ENCODE measurements around the gene SCAMP1. TPM values are rescaled to one million over a fixed set of nuclear protein-coding genes. Genes with fewer than 3 reads are reported as not detected.

The SCAMP1 gene
- total and polyA plus RNA-seq, 2 of the 8 experiments (the other 6 are each of a cell fraction or from before 2014, with no cell fraction given): 18.6 to 55.9 TPM

GRCh38 chr5:78360924-78361630 lies 660 bp downstream of the SCAMP1 start:
- H3K79me1 ChIP-seq (ENCODE audit: low read depth, low read length): no peaks in the 10 kb centered on the region
- no peak for FAIRE-seq

More at GRCh38 chr5:78360924-78361630, 660 bp downstream of the SCAMP1 start:
- Histone ChIP-seq H4K5ac (ENCODE audit: insufficient read length, low read depth, low read length) (peak overlapping the region; percentile 32), H3K4me2 (ENCODE audit: insufficient read depth in 1 of 2, low read depth in 2 of 2, low read length in 2 of 2) (peak overlapping the region; percentile 70 to 79), H3K23me2 (ENCODE audit: low read depth, low read length) (no peaks in the 10 kb centered on the region; the same call in 1 of the 2 replicates), H2BK20ac (ENCODE audit: low read length) (no peak overlapping the region), H3K4ac (replicated peaks; ENCODE audit: insufficient read length, low read depth, low read length) (no peak overlapping the region), H3K27me3 (replicated peaks in 1 of 4; ENCODE audit: control insufficient read depth in 3 of 4, extremely low read depth in 1 of 4, insufficient read depth in 3 of 4, low read length in 3 of 4) (no peaks in the 10 kb centered on the region), H2BK5ac (ENCODE audit: low read depth, low read length) (0 out of 2 replicates have a peak overlapping the region, but pooled peaks have one; percentile 13), H2BK120ac (replicated peaks; ENCODE audit: low read depth, low read length) (no peak overlapping the region), H2BK12ac (ENCODE audit: low read depth, low read length) (no peak overlapping the region), H2AFZ (ENCODE audit: low read length) (peak overlapping the region; percentile 90; the same call in 1 of the 2 replicates), H3K9me3 (ENCODE audit: insufficient read depth in 2 of 2, low read depth in 1 of 2, low read length in 1 of 2) (no peaks in the 10 kb centered on the region), H2AK5ac (ENCODE audit: low read depth, low read length) (no peak overlapping the region), H3K56ac (replicated peaks; ENCODE audit: insufficient read length, low read depth, low read length) (peak overlapping the region; percentile 34), H4K91ac (replicated peaks; ENCODE audit: insufficient read length, low read length) (no peak overlapping the region), H2BK15ac (ENCODE audit: low read length) (no peak overlapping the region), H3K79me2 (ENCODE audit: control insufficient read depth in 1 of 2, insufficient read depth in 2 of 2, low read length in 2 of 2) (peaks cover 0 to 42% of the 10 kb centered on the region in 2 experiments; a peak in 2 of 4 replicates), H3K18ac (ENCODE audit: extremely low read depth, low read length) (peak overlapping the region; percentile 68; the same call in 1 of the 2 replicates), H3K9ac (replicated peaks in 1 of 4; ENCODE audit: extremely low read depth in 1 of 4, low read depth in 3 of 4, low read length in 3 of 4) (peak overlapping the region; percentile 56 to 81 (median 77)), H4K20me1 (replicated peaks in 1 of 2; ENCODE audit: control insufficient read depth in 1 of 2, insufficient read depth in 2 of 2, low read length in 2 of 2) (no peaks in the 10 kb centered on the region), H3K14ac (ENCODE audit: insufficient read length) (no peak overlapping the region), H3K36me3 (ENCODE audit: control insufficient read depth in 2 of 4, insufficient read depth in 4 of 4, low read length in 3 of 4) (peaks cover 0 to 6% (median 0%) of the 10 kb centered on the region in 4 experiments; a peak in 1 of 8 replicates), H4K8ac (ENCODE audit: extremely low read depth, insufficient read depth, low read length) (peak overlapping the region; percentile 60; the same call in 1 of the 2 replicates), H3K4me3 (ENCODE audit: extremely low read depth in 1 of 4, insufficient read depth in 2 of 4, low read depth in 3 of 4, low read length in 4 of 4) (peak overlapping the region; percentile 82 to 97 (median 92)), H3K4me1 (replicated peaks in 1 of 4; ENCODE audit: control insufficient read depth in 3 of 4, insufficient read depth in 4 of 4, low read length in 3 of 4) (peaks cover 0 to 3% (median 2%) of the 10 kb centered on the region in 4 experiments; a peak in 4 of 7 replicates), H3K23ac (ENCODE audit: insufficient read length) (no peak overlapping the region), H3K27ac (ENCODE audit: low read depth, low read length) (peak overlapping the region; percentile 77; the same call in 1 of the 2 replicates)
- TF ChIP-seq KDM4A (IDR thresholded peaks at IDR 0.05; ENCODE audit: low read depth, low read length, severe bottlenecking) (peak; percentile 49), PHF8 (conservative IDR thresholded peaks at IDR 0.05; ENCODE audit: low read depth, low read length) (peak; percentile 10; the same call in 1 of the 2 replicates), E2F6 (IDR thresholded peaks at IDR 0.05) (0 out of 2 replicates have a peak, but pooled peaks have one; percentile 15), MAX (IDR thresholded peaks at IDR 0.05) (peak; percentile 55), TAF7 (optimal IDR thresholded peaks at IDR 0.05; ENCODE audit: borderline replicate concordance, low read depth, low read length) (no peak), SIN3A (conservative IDR thresholded peaks at IDR 0.05 in 1 of 2, IDR thresholded peaks at IDR 0.05 in 1 of 2; ENCODE audit: low read depth in 1 of 2, low read length in 2 of 2) (0 out of 4 replicates have a peak, but pooled peaks of 1 of the 2 experiments have one; percentile 7), CHD1 (IDR thresholded peaks at IDR 0.05; ENCODE audit: low read depth, low read length) (no peak)
- DNase-seq (ENCODE audit: low read depth in 1 of 2, low spot score in 2 of 2): peak in 1 of 2 experiments; percentile 72
- ChIA-PET CTCF (ENCODE audit: partially characterized antibody) (interaction anchor here (0.6 to 1.7 kb wide), 10 partner anchors 13 to 264 kb away, joined by 3 to 7 read pairs (median 4); partner anchors contain the start of gene AP3B1), POLR2A (ENCODE audit: partially characterized antibody) (interaction anchor here (0.6 to 3.5 kb wide), 9 partner anchors 10 to 361 kb away, joined by 3 to 21 read pairs (median 4); partner anchors contain the start of genes AP3B1 and LHFPL2)
- 3% methylated on average over 25 of the region's 36 CpGs; no CpG with 5 or more reads in 1 of the 2 experiments for WGBS, 2 experiments (ENCODE audit: extremely low coverage in 1 of 2, insufficient coverage in 1 of 2, insufficient read length in 1 of 2, insufficient replicate concordance in 2 of 2, low coverage in 1 of 2, low lambda C conversion rate in 2 of 2, missing lambda C conversion rate in 1 of 2)
